ENCODE data around the gene NEUROG3. TPM values are rescaled to one million over a fixed set of nuclear protein-coding genes. Genes with fewer than 3 reads are reported as not detected.

NEUROG3 gene
- polyA plus RNA-seq, 2 of the 4 experiments (the other 2 are of a cell fraction): not detected

DNA sequence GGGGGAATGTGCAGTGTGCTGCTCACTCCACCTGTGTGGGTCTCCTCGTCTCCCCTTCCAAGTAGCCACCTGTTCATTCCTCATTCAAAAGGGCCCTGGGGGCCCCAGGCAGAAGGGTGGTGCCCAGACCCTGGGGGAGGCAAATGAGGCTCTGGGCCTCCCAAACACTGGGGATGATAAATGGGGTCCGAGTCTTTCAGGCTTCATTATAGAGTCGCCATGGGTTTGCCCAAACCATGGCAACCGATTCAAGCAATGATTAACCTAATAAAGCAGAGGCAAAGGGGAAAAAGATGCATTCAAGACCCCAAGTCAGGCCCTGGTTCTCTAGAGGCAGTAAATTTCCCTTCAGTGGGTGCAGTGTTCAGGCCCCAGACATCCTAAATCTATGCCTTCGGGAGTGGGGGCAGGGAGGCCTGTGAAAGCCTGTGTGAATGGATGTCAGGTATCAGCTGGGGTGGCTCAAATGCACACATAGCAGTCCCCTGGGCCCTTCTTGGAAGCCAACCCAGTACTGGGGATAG lies 10.4 kb downstream of the NEUROG3 start:
- no peak for DNase-seq (ENCODE audit: low read depth in 1 of 2, low spot score in 1 of 2)
- no peak overlapping the region for H3K4me2 ChIP-seq
- TF ChIP-seq, protein P1, sequence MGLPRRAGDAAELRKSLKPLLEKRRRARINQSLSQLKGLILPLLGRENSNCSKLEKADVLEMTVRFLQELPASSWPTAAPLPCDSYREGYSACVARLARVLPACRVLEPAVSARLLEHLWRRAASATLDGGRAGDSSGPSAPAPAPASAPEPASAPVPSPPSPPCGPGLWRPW (IDR thresholded peaks at IDR 0.05): no peak
- TF ChIP-seq, protein P2, sequence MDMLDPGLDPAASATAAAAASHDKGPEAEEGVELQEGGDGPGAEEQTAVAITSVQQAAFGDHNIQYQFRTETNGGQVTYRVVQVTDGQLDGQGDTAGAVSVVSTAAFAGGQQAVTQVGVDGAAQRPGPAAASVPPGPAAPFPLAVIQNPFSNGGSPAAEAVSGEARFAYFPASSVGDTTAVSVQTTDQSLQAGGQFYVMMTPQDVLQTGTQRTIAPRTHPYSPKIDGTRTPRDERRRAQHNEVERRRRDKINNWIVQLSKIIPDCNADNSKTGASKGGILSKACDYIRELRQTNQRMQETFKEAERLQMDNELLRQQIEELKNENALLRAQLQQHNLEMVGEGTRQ (IDR thresholded peaks at IDR 0.05): no peak
- no peak for TF ChIP-seq TP53 (CRISPR knock-in tag; IDR thresholded peaks at IDR 0.05)
- TF ChIP-seq, protein P3, sequence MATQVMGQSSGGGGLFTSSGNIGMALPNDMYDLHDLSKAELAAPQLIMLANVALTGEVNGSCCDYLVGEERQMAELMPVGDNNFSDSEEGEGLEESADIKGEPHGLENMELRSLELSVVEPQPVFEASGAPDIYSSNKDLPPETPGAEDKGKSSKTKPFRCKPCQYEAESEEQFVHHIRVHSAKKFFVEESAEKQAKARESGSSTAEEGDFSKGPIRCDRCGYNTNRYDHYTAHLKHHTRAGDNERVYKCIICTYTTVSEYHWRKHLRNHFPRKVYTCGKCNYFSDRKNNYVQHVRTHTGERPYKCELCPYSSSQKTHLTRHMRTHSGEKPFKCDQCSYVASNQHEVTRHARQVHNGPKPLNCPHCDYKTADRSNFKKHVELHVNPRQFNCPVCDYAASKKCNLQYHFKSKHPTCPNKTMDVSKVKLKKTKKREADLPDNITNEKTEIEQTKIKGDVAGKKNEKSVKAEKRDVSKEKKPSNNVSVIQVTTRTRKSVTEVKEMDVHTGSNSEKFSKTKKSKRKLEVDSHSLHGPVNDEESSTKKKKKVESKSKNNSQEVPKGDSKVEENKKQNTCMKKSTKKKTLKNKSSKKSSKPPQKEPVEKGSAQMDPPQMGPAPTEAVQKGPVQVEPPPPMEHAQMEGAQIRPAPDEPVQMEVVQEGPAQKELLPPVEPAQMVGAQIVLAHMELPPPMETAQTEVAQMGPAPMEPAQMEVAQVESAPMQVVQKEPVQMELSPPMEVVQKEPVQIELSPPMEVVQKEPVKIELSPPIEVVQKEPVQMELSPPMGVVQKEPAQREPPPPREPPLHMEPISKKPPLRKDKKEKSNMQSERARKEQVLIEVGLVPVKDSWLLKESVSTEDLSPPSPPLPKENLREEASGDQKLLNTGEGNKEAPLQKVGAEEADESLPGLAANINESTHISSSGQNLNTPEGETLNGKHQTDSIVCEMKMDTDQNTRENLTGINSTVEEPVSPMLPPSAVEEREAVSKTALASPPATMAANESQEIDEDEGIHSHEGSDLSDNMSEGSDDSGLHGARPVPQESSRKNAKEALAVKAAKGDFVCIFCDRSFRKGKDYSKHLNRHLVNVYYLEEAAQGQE (IDR thresholded peaks at IDR 0.05): no peak
- TF ChIP-seq NFE2L2 (conservative IDR thresholded peaks at IDR 0.05; ENCODE audit: low read length): no peak
- TF ChIP-seq FOXS1 (CRISPR knock-in tag; IDR thresholded peaks at IDR 0.05): no peak
- no peak for TF ChIP-seq ZFP36 (IDR thresholded peaks at IDR 0.05; ENCODE audit: borderline replicate concordance, partially characterized antibody)
- no peak for TF ChIP-seq HOXA7 (CRISPR knock-in tag; IDR thresholded peaks at IDR 0.05)
- no peak for TF ChIP-seq ZNF302 (CRISPR knock-in tag; IDR thresholded peaks at IDR 0.05)
- WGBS (ENCODE audit: missing lambda C conversion rate): 0% methylated on average over 5 of the region's 5 CpGs
- POLR2A ChIA-PET: no interaction called here
- H3K27ac ChIP-seq: no peak overlapping the region
- FAIRE-seq: no peak
- no peak for ATAC-seq
- CTCF ChIA-PET: interaction anchor here (1.2 kb wide), 1 partner anchor 48 kb away, joined by 4 read pairs; no protein-coding TSS in a partner anchor
- no peaks in the 10 kb centered on the region for H3K4me1 ChIP-seq
- H3K9me3 ChIP-seq: no peaks in the 10 kb centered on the region
- H3K4me3 ChIP-seq: no peak overlapping the region

DNA sequence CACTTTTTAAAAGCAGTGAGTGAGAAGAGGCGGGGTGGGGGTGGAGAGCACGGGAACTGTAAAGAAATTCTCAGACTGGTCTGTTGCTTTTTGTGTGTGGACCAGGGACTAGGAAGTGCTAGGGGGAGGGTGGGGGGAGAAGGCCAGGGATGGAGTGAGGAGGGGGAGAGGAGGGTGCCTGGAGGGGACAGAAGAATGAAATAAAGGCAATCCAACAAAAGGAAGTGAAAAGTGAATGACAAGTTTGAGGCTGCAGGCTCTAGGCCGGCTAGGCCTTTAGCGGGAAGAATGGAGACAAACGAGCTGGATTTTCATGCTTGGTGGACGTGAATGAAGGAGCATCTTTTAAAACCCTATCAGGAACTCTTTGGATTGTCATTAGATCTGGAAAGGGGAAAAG lies 13.7 kb downstream of the NEUROG3 start:
- CTCF ChIA-PET: no interaction called here
- no peak for FAIRE-seq
- Histone ChIP-seq H3K4me3 (no peak overlapping the region), H3K4me2 (no peak overlapping the region), H3K27ac (no peak overlapping the region), H3K4me1 (no peaks in the 10 kb centered on the region), H3K9me3 (no peaks in the 10 kb centered on the region)
- POLR2A ChIA-PET: no interaction called here
- ATAC-seq: no peak
- TF ChIP-seq KDM5A (IDR thresholded peaks at IDR 0.05): no peak
- TF ChIP-seq, protein P4, sequence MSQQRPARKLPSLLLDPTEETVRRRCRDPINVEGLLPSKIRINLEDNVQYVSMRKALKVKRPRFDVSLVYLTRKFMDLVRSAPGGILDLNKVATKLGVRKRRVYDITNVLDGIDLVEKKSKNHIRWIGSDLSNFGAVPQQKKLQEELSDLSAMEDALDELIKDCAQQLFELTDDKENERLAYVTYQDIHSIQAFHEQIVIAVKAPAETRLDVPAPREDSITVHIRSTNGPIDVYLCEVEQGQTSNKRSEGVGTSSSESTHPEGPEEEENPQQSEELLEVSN (IDR thresholded peaks at IDR 0.05; ENCODE audit: borderline replicate concordance, low read depth): no peak
- TF ChIP-seq, protein P5, sequence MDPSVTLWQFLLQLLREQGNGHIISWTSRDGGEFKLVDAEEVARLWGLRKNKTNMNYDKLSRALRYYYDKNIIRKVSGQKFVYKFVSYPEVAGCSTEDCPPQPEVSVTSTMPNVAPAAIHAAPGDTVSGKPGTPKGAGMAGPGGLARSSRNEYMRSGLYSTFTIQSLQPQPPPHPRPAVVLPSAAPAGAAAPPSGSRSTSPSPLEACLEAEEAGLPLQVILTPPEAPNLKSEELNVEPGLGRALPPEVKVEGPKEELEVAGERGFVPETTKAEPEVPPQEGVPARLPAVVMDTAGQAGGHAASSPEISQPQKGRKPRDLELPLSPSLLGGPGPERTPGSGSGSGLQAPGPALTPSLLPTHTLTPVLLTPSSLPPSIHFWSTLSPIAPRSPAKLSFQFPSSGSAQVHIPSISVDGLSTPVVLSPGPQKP (IDR thresholded peaks at IDR 0.05; ENCODE audit: low read depth, low read length): no peak
- TF ChIP-seq, protein P6, sequence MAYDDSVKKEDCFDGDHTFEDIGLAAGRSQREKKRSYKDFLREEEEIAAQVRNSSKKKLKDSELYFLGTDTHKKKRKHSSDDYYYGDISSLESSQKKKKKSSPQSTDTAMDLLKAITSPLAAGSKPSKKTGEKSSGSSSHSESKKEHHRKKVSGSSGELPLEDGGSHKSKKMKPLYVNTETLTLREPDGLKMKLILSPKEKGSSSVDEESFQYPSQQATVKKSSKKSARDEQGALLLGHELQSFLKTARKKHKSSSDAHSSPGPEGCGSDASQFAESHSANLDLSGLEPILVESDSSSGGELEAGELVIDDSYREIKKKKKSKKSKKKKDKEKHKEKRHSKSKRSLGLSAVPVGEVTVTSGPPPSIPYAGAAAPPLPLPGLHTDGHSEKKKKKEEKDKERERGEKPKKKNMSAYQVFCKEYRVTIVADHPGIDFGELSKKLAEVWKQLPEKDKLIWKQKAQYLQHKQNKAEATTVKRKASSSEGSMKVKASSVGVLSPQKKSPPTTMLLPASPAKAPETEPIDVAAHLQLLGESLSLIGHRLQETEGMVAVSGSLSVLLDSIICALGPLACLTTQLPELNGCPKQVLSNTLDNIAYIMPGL (CRISPR knock-in tag; IDR thresholded peaks at IDR 0.05; ENCODE audit: borderline replicate concordance): no peak
- TF ChIP-seq CBX8 (IDR thresholded peaks at IDR 0.05): no peak
- no peak for TF ChIP-seq ESRRA (IDR thresholded peaks at IDR 0.05; ENCODE audit: borderline replicate concordance, low read length)
- TF ChIP-seq HOXA7 (CRISPR knock-in tag; IDR thresholded peaks at IDR 0.05): no peak
- TF ChIP-seq SMC3 (IDR thresholded peaks at IDR 0.05): no peak
- no peak for TF ChIP-seq ZFP36 (IDR thresholded peaks at IDR 0.05; ENCODE audit: borderline replicate concordance, partially characterized antibody)
- TF ChIP-seq ZC3H11A (IDR thresholded peaks at IDR 0.05): no peak
- no peak for TF ChIP-seq MYC (IDR thresholded peaks at IDR 0.05; ENCODE audit: borderline replicate concordance, low read length)
- no peak for TF ChIP-seq SREBF2 (IDR thresholded peaks at IDR 0.05)
- DNase-seq (ENCODE audit: low read depth in 1 of 2, low spot score in 1 of 2): no peak
- WGBS (ENCODE audit: missing lambda C conversion rate): 26% methylated on average over 5 of the region's 6 CpGs
